HFFc6 (cell line): ENCODE results near the gene SLC4A3. TPM values are rescaled to one million over a fixed set of nuclear protein-coding genes. Genes with fewer than 3 reads are reported as not detected.

Experiments
- DNase-seq: peaks from one replicate; pipeline ENCODE4 v3.0.0-alpha.2; 2018
- H3K27ac Mint-ChIP-seq: 2 replicates; pipeline ENCODE4 v1.8.0; 2020; ENCODE audit warnings: mild to moderate bottlenecking, mixed read lengths
- H3K27me3 Mint-ChIP-seq: 2 replicates; pipeline ENCODE4 v1.8.0; 2021; ENCODE audit warnings: mild to moderate bottlenecking, moderate library complexity, mixed read lengths; ENCODE audit not compliant: insufficient read depth
- H3K36me3 Mint-ChIP-seq: 2 replicates; pipeline ENCODE4 v1.8.0; 2021; ENCODE audit warnings: low read depth, mixed read lengths
- H3K4me1 Mint-ChIP-seq: 2 replicates; pipeline ENCODE4 v1.8.0; 2020; ENCODE audit warnings: low read depth, mixed read lengths
- H3K4me3 Mint-ChIP-seq: 2 replicates; pipeline ENCODE4 v1.8.0; 2020; ENCODE audit warnings: mild to moderate bottlenecking, moderate library complexity, mixed read lengths
- H3K9me3 Mint-ChIP-seq: 2 replicates; pipeline ENCODE4 v1.8.0; 2020; ENCODE audit warnings: mild to moderate bottlenecking, mixed read lengths
- CTCF ChIP-seq: fragments of 200-600 bp; sonication (generic); IDR thresholded peaks from 2 replicates; pipeline ENCODE4 v1.5.0; 2021; ENCODE audit warnings: antibody characterized with exemption, mild to moderate bottlenecking
- total RNA-seq, 6 experiments: library from RNA; stranded (reverse); fragmentation: NEBNext Ultra II Directional; extraction: Animal tissue kit (Norgen Biotek cat#: 25700); gene quantifications; 2 replicates in 1 of 6; 3 replicates in 5 of 6; pipeline ENCODE4 v1.2.3, GENCODE V29; 2021

Gene SLC4A3
- total RNA-seq, 6 experiments from 2014 or later, result 3.7 to 13.5 (median 4.3) TPM

- Mint-ChIP-seq H3K27me3 (no peaks in the 10 kb centered on the region), H3K36me3 (peaks cover 27% of the 10 kb centered on the region), H3K4me1 (no peaks in the 10 kb centered on the region), H3K4me3 (no peak overlapping the region), H3K27ac (no peak overlapping the region), H3K9me3 (no peaks in the 10 kb centered on the region)
- TF ChIP-seq CTCF, result no peak
- DNase-seq, result no peak
Measured at GRCh38 chr2:219614076-219614860, 13.2 kb upstream of the SLC4A3 start.

- H3K27ac Mint-ChIP-seq, result no peak overlapping the region
- DNase-seq, result no peak
- H3K36me3 Mint-ChIP-seq, result peaks cover 27% of the 10 kb centered on the region
- no peaks in the 10 kb centered on the region for H3K4me1 Mint-ChIP-seq
- H3K9me3 Mint-ChIP-seq, result no peaks in the 10 kb centered on the region
- TF ChIP-seq CTCF, result no peak
- no peaks in the 10 kb centered on the region for H3K27me3 Mint-ChIP-seq
- H3K4me3 Mint-ChIP-seq, result no peak overlapping the region
Measured at GRCh38 chr2:219615036-219615435, 12.4 kb upstream of the SLC4A3 start.

- no peak overlapping the region for H3K27ac Mint-ChIP-seq
- no peak overlapping the region for H3K4me3 Mint-ChIP-seq
- H3K36me3 Mint-ChIP-seq, result peaks cover 23% of the 10 kb centered on the region
- no peaks in the 10 kb centered on the region for H3K4me1 Mint-ChIP-seq
- no peak for DNase-seq
- no peak for TF ChIP-seq CTCF
- H3K9me3 Mint-ChIP-seq, result no peaks in the 10 kb centered on the region
- no peaks in the 10 kb centered on the region for H3K27me3 Mint-ChIP-seq
Measured at GRCh38 chr2:219615894-219616293, 11.5 kb upstream of the SLC4A3 start.

GRCh38 chr2:219616550-219616949 lies 10.9 kb upstream of the SLC4A3 start:
- Mint-ChIP-seq H3K4me3 (no peak overlapping the region), H3K27ac (no peak overlapping the region), H3K9me3 (no peaks in the 10 kb centered on the region), H3K4me1 (no peaks in the 10 kb centered on the region), H3K27me3 (no peaks in the 10 kb centered on the region), H3K36me3 (peaks cover 19% of the 10 kb centered on the region)
- TF ChIP-seq CTCF, result no peak
- DNase-seq, result no peak

- H3K36me3 Mint-ChIP-seq, result peaks cover 19% of the 10 kb centered on the region
- peaks cover 5% of the 10 kb centered on the region for H3K27me3 Mint-ChIP-seq
- no peak for DNase-seq
- H3K27ac Mint-ChIP-seq, result no peak overlapping the region
- H3K9me3 Mint-ChIP-seq, result no peaks in the 10 kb centered on the region
- H3K4me3 Mint-ChIP-seq, result no peak overlapping the region
- H3K4me1 Mint-ChIP-seq, result no peaks in the 10 kb centered on the region
- no peak for TF ChIP-seq CTCF
Measured at GRCh38 chr2:219618733-219619122, 8.7 kb upstream of the SLC4A3 start.
